HG03469 (cell line): ENCODE data around the gene TTLL5.

Experiments
- ATAC-seq: cut with Tn5 transposase; IDR thresholded peaks from one replicate; pipeline ENCODE4 v1.9.1; 2021; ENCODE audit warnings: mild to moderate bottlenecking, moderate library complexity, moderate number of reproducible peaks; ENCODE audit not compliant: unreplicated experiment

Gene TTLL5

DNA sequence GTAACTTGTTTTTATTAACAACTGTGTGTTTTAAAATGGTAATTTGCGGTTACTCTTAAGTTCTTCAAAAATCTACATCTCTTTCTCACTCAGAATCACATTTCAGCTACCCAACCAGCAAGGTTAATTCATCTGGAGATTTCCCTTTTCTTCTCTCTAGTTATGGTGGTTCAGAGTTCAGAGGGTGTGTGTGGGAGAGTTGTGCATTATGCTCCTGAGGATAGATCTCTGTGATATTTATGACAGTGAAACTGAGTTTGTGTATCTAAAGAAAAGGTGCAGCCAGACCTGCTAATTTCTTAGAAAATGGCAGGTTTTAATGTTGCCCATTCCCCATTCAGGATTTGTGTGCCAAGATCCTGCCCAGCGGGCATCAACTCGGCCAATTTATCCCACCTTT is 73.8 kb downstream of the TTLL5 start:
- ATAC-seq, result no peak

GRCh38 chr14:75736845-75737485 is 75.9 kb downstream of the TTLL5 start:
- no peak for ATAC-seq

DNA sequence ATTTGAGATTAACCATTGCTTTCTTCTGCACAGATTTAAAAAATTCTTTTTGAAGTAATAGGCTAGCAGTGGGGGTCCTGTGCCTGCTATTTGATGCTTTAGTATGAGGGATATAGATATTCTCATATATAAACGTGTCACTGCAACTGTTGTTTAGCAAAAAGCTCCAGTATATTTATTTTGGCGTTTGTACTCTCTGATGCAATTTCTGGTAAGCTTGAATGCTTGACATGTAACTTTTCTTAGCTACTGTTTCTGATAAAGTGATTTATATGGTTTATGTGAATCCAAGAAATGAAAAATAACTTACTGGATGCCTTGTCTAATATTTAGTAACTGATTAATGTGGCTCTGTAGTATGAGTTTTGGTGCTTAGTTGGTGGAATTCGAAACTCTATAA is 77.1 kb downstream of the TTLL5 start:
- no peak for ATAC-seq

- no peak for ATAC-seq
These were observed 81.8 kb downstream of the TTLL5 start for GRCh38 chr14:75742867-75743266.

GRCh38 chr14:75747899-75748298 is 86.9 kb downstream of the TTLL5 start:
- no peak for ATAC-seq

GRCh38 chr14:75748336-75748735 is 87.3 kb downstream of the TTLL5 start:
- ATAC-seq, result no peak

DNA sequence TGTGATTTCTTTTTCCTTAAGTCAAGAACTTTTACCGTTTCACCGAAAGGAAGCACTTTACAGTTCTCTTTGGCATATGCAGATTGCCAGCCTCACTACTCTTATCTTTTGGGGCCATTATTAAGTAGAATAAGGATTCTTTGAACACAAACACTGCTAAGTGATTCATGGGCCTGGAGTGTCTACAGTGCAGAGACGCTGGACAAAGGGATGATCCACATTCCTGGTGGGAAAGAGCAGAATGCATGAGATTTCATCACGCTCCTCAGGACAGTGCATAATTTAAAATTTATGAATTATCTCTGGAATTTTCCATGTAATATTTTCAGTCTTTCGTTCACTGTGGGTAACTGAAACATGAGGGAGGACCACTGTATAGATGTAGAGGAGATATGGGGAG is 90.2 kb downstream of the TTLL5 start:
- ATAC-seq, result no peak

DNA sequence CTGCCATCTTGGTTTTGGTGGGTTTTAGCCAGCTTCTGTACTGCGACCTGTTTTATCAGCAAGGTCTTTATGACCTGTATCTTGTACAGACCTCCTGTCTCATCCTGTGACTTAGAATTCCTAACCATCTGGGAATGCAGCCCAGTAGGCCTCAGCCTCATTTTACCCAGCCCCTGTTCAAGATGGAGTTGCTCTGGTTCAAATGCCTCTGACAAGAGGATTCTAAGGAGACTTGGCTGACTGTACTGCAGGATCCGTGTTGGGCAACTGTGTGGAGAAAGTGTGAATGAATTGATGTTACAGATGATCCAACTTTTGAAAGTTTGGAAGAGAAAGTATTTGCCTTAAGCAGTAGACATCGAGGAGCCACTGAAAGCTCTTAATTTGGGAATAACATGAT is 91.0 kb downstream of the TTLL5 start:
- no peak for ATAC-seq

GRCh38 chr14:75752907-75753594 is 92.0 kb downstream of the TTLL5 start:
- ATAC-seq, result no peak

DNA sequence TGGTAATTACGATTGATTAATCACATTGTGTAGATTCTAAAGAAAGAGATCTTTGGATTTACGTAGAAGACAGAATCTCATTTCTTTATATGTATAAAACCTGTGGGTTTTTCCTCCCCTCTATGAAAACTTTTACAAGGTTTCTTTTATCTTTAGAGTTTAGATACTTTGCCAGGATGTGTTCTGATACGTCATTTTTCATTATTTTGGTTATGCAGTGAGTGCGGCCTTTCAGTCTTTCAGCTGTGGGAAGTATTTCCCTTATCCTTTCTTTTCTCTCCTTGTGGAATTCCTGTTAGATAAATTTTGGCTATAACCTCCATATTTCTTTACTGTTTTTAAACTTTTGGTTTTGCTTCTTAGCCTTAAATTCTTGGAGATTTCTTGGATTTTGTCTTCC is 92.7 kb downstream of the TTLL5 start:
- no peak for ATAC-seq

- ATAC-seq, result no peak
These were observed 96.8 kb downstream of the TTLL5 start for GRCh38 chr14:75757644-75758402.

DNA sequence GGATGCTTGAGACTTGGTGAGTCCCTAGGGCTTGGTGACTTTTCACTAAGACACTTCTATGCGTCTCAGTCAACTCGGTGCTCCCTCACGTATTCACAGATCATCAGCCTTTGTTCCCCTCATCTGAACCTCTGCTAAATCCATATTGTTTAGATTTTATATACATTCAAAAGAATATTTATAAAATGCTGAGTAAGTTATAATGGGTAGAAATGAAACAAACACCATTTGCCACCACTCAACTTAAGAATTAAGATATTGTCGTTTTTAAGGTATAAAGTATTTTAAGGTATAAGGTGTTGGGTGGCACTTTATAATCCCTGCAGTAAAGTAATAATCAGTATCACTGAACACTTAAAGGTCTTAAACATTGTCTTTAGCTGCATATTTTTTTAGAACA is 103.0 kb downstream of the TTLL5 start:
- ATAC-seq, result no peak

DNA sequence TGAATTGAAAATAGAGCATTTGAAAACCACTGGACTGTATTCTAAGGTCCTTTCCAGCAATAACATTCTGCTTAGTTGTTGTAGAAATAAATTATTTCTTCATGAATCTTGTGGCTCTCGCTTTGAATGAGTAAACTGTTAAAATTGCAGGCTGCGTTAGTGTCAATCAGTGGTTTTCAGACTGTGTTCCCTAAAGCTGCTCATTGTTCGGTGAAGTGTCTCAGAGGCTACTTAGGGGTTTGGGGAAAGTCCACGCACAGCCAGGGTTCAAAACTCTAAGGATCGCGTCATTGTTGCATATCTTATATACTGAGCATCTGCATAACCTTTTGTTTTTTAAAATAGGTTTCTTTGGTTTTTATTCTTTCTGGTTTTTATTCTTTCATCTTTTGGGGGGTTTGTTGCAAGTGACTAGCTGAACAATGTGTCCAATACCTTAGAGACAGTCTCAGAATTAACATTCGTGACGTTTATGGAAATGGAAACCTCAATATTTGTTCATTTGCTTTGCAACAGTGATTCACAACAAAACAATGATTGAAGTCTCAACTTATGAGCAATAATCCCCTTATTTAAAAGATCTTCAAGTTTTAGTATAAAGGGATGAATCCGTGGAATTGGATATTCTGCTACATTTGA is 108.1 kb downstream of the TTLL5 start:
- no peak for ATAC-seq

- ATAC-seq, result no peak
These were observed 109.6 kb downstream of the TTLL5 start for GRCh38 chr14:75770635-75771034.

GRCh38 chr14:75771595-75771994 is 110.5 kb downstream of the TTLL5 start:
- ATAC-seq, result no peak

DNA sequence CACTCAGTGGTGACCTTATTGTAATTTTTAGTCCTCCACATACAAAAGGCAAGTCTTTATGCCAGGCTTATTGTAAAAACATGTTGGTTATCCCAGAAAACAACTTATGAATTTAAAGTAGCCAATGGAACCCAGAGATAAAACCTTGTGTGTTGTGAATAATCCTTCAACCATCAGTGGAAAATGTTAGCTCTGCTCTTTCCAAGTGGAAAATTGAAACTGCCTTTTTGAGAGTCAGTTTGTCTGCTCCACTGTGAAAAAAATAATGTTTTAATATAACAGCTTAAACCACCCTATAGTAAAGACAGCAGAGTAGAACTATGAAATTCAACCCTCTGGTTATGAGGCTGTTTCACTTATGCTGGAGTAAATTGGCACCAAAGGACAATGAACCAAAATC is 112.0 kb downstream of the TTLL5 start:
- ATAC-seq, result no peak

DNA sequence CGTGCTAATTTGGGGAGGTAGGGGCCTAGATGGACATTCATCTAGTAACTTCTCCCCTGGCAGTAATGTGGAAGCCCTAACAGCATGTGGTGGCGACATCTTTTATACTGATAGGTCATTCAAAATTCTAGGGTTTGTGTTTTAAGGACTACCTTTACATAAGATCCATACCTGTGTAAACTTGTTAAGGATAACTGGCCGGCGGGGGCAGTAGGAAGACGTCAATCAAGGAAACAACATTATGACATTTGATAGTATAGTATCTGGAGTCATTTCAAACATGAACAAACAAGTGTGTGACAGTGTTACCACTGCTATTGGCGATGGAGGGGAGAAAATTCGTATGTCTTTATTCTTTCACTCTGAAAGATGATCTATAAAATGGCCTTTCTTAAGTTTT is 120.0 kb downstream of the TTLL5 start:
- ATAC-seq, result no peak

DNA sequence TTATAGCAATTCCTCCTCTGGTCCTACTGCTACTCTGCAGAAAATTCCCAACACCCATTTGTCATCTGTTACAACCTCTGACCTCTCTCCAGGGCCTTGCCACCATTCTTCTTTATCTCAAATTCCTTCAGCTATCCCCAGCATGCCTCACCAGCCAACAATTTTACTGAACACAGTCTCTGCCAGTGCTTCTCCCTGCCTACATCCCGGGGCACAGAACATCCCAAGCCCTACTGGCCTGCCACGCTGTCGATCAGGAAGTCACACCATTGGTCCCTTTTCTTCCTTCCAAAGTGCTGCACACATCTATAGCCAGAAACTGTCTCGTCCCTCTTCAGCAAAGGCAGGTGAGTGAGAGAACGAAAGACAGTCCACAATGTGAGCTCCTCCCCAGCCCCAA is 122.1 kb downstream of the TTLL5 start:
- ATAC-seq, result no peak

- ATAC-seq, result no peak
These were observed 122.7 kb downstream of the TTLL5 start for GRCh38 chr14:75783602-75784313.

DNA sequence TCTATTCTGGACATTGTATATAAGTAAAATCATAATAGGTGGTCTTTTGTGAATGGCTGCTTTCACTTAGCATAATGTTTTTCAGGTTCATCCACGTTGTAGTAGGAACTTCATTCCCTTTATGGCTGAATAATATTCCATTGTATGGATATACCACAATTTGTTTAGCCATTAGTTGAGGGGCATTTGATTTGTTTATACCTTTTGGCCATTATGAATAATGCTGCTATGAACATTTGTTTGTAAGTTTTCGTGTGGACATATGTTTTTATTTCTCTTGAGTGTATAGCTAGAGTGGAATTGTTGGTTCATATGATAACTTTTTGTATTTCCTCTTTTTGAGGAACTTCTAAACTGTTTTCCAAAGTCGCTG is 123.3 kb downstream of the TTLL5 start:
- ATAC-seq, result no peak

DNA sequence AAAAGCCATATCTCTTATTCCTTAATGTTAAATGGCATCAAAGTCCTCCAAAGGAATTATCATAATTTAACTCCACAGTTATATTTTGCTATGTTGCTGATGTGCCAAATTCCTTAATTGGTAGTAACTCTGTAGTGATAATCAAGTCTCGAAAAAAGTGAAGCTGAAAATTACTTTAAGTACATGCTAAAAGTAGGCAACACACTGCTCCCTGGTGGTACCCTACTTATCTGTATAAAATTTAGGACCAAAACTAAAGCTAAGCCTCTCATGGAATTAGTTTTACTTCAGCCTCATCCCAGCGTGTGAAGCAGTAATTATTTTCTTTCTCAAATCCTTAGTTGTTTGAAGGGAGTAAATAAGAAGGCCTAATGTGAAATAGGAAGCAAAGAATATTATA is 132.8 kb downstream of the TTLL5 start:
- no peak for ATAC-seq
